Upper lobe of left lung (tissue), 6 donors: ENCODE data around the gene PARVA. TPM values are rescaled to one million over a fixed set of nuclear protein-coding genes. Genes with fewer than 3 reads are reported as not detected.

Experiments
- ATAC-seq, 2 donors: fragments of 200-7000 bp; cut with Tn5 transposase; one replicate each; pipeline ENCODE4 v1.9.1; 2022; ENCODE audit warnings: mild to moderate bottlenecking in 2 of 2, moderate library complexity in 2 of 2; ENCODE audit not compliant: low FRiP score in 2 of 2
- DNase-seq, 2 donors: peaks; one replicate each; pipeline ENCODE4 v3.0.0-alpha.2; 2019 to 2020
- H3K27ac ChIP-seq, 4 donors: fragments of 200-600 bp; sonication (generic); one replicate each; pipeline ENCODE4 v1.5.1; 2016 to 2019
- H3K27me3 ChIP-seq, 4 donors: fragments of 200-600 bp; sonication (generic); one replicate each; pipeline ENCODE4 v1.5.1; 2017 to 2019
- H3K36me3 ChIP-seq, 4 donors: fragments of 200-600 bp; sonication (generic); one replicate each; pipeline ENCODE4 v1.5.1; 2016 to 2019
- H3K4me1 ChIP-seq, 4 donors: fragments of 200-600 bp; sonication (generic); one replicate each; pipeline ENCODE4 v1.5.1; 2018 to 2019
- H3K4me3 ChIP-seq, 4 donors: fragments of 200-600 bp; sonication (generic); one replicate each; pipeline ENCODE4 v1.5.1; 2017 to 2019; ENCODE audit warnings: mild to moderate bottlenecking in 2 of 4, moderate library complexity in 1 of 4
- H3K9me3 ChIP-seq, 4 donors: fragments of 200-600 bp; sonication (generic); one replicate each; pipeline ENCODE4 v1.5.1; 2018 to 2019
- CTCF ChIP-seq, 6 experiments: fragments of 450-650 bp in 4 of 6; fragments of 200-600 bp in 2 of 6; sonication (generic) in 2 of 6; IDR thresholded peaks; one replicate each; pipeline ENCODE4 v1.5.1; 2016 to 2019; ENCODE audit warnings: antibody characterized with exemption in 6 of 6
- EP300 ChIP-seq, 4 donors: sonication (generic); formaldehyde crosslinking; IDR thresholded peaks; one replicate each; pipeline ENCODE4 v1.5.1; 2017; ENCODE audit warnings: antibody characterized with exemption in 4 of 4, control low read depth in 2 of 4
- POLR2A ChIP-seq, 4 donors: fragments of 450-650 bp; IDR thresholded peaks; one replicate each; pipeline ENCODE4 v1.5.1; 2016 to 2017; ENCODE audit warnings: antibody characterized with exemption in 4 of 4, mild to moderate bottlenecking in 2 of 4
- POLR2AphosphoS5 ChIP-seq, 2 donors: sonication (generic); formaldehyde crosslinking; IDR thresholded peaks; one replicate each; pipeline ENCODE4 v1.5.1; 2017; ENCODE audit warnings: antibody characterized with exemption in 2 of 2
- WGBS, 2 donors: methylation state at CpG; one replicate each; pipeline ENCODE4 v1.1.5; 2017 to 2018; 5-methylcytosine and 5-hydroxymethylcytosine counted together
- total RNA-seq, 6 donors: library from RNA; depleted of rRNA in 4 of 6; stranded (reverse); fragments of >200 nt in 4 of 6; gene quantifications; one replicate each; pipeline versions ENCODE4 v1.1.0 to v1.2.1, GENCODE V29; 2016 to 2021
- donor health status: DM: no; HTN: no; CAD: no; lungs with moderate emphysema.
- donor health status: DM: no; HTN: yes; CAD: no; lungs with severe emphysema.

Gene PARVA
- total RNA-seq, 6 donors from 2014 or later, result 36.7 to 73.5 (median 58.0) TPM

GRCh38 chr11:12485328-12485727 lies 108.0 kb downstream of the PARVA start:
- ATAC-seq (no peak), DNase-seq (no peak)
- Histone ChIP-seq H3K4me1 (no peaks in the 10 kb centered on the region), H3K27me3 (no peaks in the 10 kb centered on the region), H3K27ac (no peak overlapping the region), H3K4me3 (no peak overlapping the region), H3K9me3 (peaks cover 0 to 7% (median 2%) of the 10 kb centered on the region in 4 donors), H3K36me3 (peaks cover 0 to 12% (median 2%) of the 10 kb centered on the region in 4 donors)
- 76 to 79% methylated on average over 1 of the region's 1 CpG for WGBS, 2 donors
- TF ChIP-seq CTCF (IDR thresholded peaks at IDR 0.05) (peak in 3 of 6 experiments; percentile 15 to 40 (median 25)), EP300 (IDR thresholded peaks at IDR 0.05) (no peak)

- no peak overlapping the region for H3K4me3 ChIP-seq
- 85 to 87% methylated on average over 1 of the region's 1 CpG for WGBS, 2 donors
- ATAC-seq, result no peak
- TF ChIP-seq POLR2A (IDR thresholded peaks at IDR 0.05), result no peak
- TF ChIP-seq CTCF (IDR thresholded peaks at IDR 0.05), result no peak
- TF ChIP-seq EP300 (IDR thresholded peaks at IDR 0.05), result no peak
- no peak for TF ChIP-seq POLR2AphosphoS5 (IDR thresholded peaks at IDR 0.05)
- peaks cover 0 to 7% (median 2%) of the 10 kb centered on the region in 4 donors for H3K9me3 ChIP-seq
- no peaks in the 10 kb centered on the region for H3K27me3 ChIP-seq
- no peaks in the 10 kb centered on the region for H3K4me1 ChIP-seq
- H3K36me3 ChIP-seq, result no peaks in the 10 kb centered on the region
- H3K27ac ChIP-seq, result no peak overlapping the region
- no peak for DNase-seq
Measured at GRCh38 chr11:12489246-12489772, 111.9 kb downstream of the PARVA start.

GRCh38 chr11:12494699-12495098 lies 117.3 kb downstream of the PARVA start:
- ATAC-seq, result peak in 1 of 2 donors; percentile 77
- Histone ChIP-seq H3K9me3 (no peaks in the 10 kb centered on the region), H3K27ac (no peak overlapping the region)

GRCh38 chr11:12496181-12497025 lies 119.0 kb downstream of the PARVA start:
- Histone ChIP-seq H3K27ac (no peak overlapping the region), H3K36me3 (peaks cover 3 to 28% (median 9%) of the 10 kb centered on the region in 4 donors), H3K4me3 (no peak overlapping the region), H3K27me3 (no peaks in the 10 kb centered on the region), H3K9me3 (no peaks in the 10 kb centered on the region), H3K4me1 (no peaks in the 10 kb centered on the region)
- ATAC-seq, result peak in 1 of 2 donors; percentile 57
- 71 to 77% methylated on average over 6 of the region's 6 CpGs for WGBS, 2 donors
- TF ChIP-seq POLR2A (IDR thresholded peaks at IDR 0.05), result no peak
- TF ChIP-seq POLR2AphosphoS5 (IDR thresholded peaks at IDR 0.05), result no peak
- TF ChIP-seq CTCF (IDR thresholded peaks at IDR 0.05), result no peak
- no peak for TF ChIP-seq EP300 (IDR thresholded peaks at IDR 0.05)
- DNase-seq, result no peak

More at GRCh38 chr11:12494699-12495098, 117.3 kb downstream of the PARVA start:
- no peak for TF ChIP-seq EP300 (IDR thresholded peaks at IDR 0.05)
- no peak for TF ChIP-seq CTCF (IDR thresholded peaks at IDR 0.05)
- TF ChIP-seq POLR2A (IDR thresholded peaks at IDR 0.05), result no peak
- no peak for TF ChIP-seq POLR2AphosphoS5 (IDR thresholded peaks at IDR 0.05)
- DNase-seq, result no peak
- H3K4me1 ChIP-seq, result no peaks in the 10 kb centered on the region
- H3K27me3 ChIP-seq, result no peaks in the 10 kb centered on the region
- no peak overlapping the region for H3K4me3 ChIP-seq
- H3K36me3 ChIP-seq, result peaks cover 0 to 20% (median 6%) of the 10 kb centered on the region in 4 donors
